ENCODE measurements around the gene ADH5.

DNA sequence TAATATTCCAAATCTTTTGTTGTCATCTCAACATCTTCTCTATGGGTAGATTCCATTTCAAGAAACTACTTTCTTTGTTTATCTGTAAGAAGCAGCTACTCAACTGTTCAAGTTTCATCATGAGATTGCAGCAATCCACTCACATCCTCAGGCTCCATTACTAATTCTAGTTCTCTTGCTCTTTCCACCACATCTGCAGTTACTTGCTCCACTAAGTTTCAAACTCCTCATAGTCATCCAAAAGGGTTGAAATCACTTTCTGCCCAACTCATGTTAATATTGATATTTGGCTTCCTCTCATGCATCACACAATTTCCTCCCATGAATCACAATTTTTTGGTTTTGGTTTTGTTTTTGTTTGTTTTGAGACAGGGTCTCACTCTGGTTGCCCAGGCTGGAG is 35.7 kb downstream of the ADH5 start:
- TF ChIP-seq, protein P1, sequence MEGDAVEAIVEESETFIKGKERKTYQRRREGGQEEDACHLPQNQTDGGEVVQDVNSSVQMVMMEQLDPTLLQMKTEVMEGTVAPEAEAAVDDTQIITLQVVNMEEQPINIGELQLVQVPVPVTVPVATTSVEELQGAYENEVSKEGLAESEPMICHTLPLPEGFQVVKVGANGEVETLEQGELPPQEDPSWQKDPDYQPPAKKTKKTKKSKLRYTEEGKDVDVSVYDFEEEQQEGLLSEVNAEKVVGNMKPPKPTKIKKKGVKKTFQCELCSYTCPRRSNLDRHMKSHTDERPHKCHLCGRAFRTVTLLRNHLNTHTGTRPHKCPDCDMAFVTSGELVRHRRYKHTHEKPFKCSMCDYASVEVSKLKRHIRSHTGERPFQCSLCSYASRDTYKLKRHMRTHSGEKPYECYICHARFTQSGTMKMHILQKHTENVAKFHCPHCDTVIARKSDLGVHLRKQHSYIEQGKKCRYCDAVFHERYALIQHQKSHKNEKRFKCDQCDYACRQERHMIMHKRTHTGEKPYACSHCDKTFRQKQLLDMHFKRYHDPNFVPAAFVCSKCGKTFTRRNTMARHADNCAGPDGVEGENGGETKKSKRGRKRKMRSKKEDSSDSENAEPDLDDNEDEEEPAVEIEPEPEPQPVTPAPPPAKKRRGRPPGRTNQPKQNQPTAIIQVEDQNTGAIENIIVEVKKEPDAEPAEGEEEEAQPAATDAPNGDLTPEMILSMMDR (IDR thresholded peaks at IDR 0.05; ENCODE audit: low read length): no peak
- no peak for TF ChIP-seq EZH2phosphoT487 (IDR thresholded peaks at IDR 0.05; ENCODE audit: low read length)
